SK-N-MC (cell line): ENCODE data around the gene EEF1B2.
"Not testable (repeated sequence)": the region's sequence is repeated elsewhere in the genome, so short reads cannot be mapped to it uniquely, and the experiment has no call there.

Experiments used
- DNase-seq: peaks from one replicate; pipeline ENCODE4 v3.0.0-alpha.2; 2011; ENCODE audit warnings: low read depth, low spot score
- H3K27ac ChIP-seq: fragments of 200-600 bp; sonication (generic); 2 replicates; pipeline ENCODE4 v1.5.1; 2016; ENCODE audit warnings: mixed run types
- H3K36me3 ChIP-seq: fragments of 200-600 bp; sonication (generic); 2 replicates; pipeline ENCODE4 v1.6.1; 2017; ENCODE audit warnings: antibody characterized with exemption, low read length, mixed read lengths; ENCODE audit not compliant: insufficient read depth
- H3K4me3 ChIP-seq: fragments of 200-600 bp; sonication (generic); 2 replicates; pipeline ENCODE4 v1.5.1; 2016
- H3K9ac ChIP-seq: fragments of 200-600 bp; sonication (generic); 2 replicates; pipeline ENCODE4 v1.8.0; 2017; ENCODE audit warnings: mixed run types, mixed read lengths; ENCODE audit not compliant: insufficient read length
- H3K9me3 ChIP-seq: fragments of 200-600 bp; sonication (generic); 2 replicates; pipeline ENCODE4 v1.6.1; 2017; ENCODE audit warnings: low read depth, mild to moderate bottlenecking, antibody characterized with exemption, low read length, moderate library complexity, mixed read lengths
- EZH2 ChIP-seq: fragments of 200-600 bp; sonication (generic); IDR thresholded peaks from one replicate; pipeline ENCODE4 v1.6.1; 2017; ENCODE audit warnings: antibody characterized with exemption
- FOXP2 ChIP-seq: optimal IDR thresholded peaks from 2 replicates; pipeline ENCODE3; 2011; ENCODE audit warnings: mild to moderate bottlenecking, moderate library complexity; ENCODE audit not compliant: insufficient read depth; ENCODE audit errors: extremely low read length, control extremely low read depth
- POLR2AphosphoS5 ChIP-seq: IDR thresholded peaks from 2 replicates; pipeline ENCODE4 v1.6.1; 2012; ENCODE audit warnings: mild to moderate bottlenecking, low read depth, low read length, borderline replicate concordance

EEF1B2 gene

GRCh38 chr2:206176121-206176520, 16.4 kb downstream of the EEF1B2 start:
- no peak for DNase-seq
- Histone ChIP-seq H3K9me3 (no peaks in the 10 kb centered on the region), H3K4me3 (no peak overlapping the region), H3K9ac (no peak overlapping the region), H3K36me3 (no peaks in the 10 kb centered on the region), H3K27ac (no peak overlapping the region)
- TF ChIP-seq EZH2 (no peak), FOXP2 (no peak), POLR2AphosphoS5 (no peak)

GRCh38 chr2:206176901-206177300, 17.2 kb downstream of the EEF1B2 start:
- DNase-seq = no peak
- TF ChIP-seq POLR2AphosphoS5 (no peak), FOXP2 (no peak), EZH2 (no peak)
- H3K9me3 ChIP-seq = no peaks in the 10 kb centered on the region
- no peak overlapping the region for H3K27ac ChIP-seq
- no peak overlapping the region for H3K4me3 ChIP-seq
- no peak overlapping the region for H3K9ac ChIP-seq
- H3K36me3 ChIP-seq = no peaks in the 10 kb centered on the region

- H3K36me3 ChIP-seq, H3K9me3 ChIP-seq, H3K4me3 ChIP-seq, H3K27ac ChIP-seq, H3K9ac ChIP-seq, DNase-seq: not testable (repeated sequence)
Measured at GRCh38 chr2:206181526-206181925, 21.8 kb downstream of the EEF1B2 start.

- no peak overlapping the region for H3K27ac ChIP-seq
- H3K36me3 ChIP-seq = no peaks in the 10 kb centered on the region
- H3K9me3 ChIP-seq = no peaks in the 10 kb centered on the region
- TF ChIP-seq FOXP2 (no peak), EZH2 (no peak), POLR2AphosphoS5 (no peak)
- no peak overlapping the region for H3K4me3 ChIP-seq
- no peak overlapping the region for H3K9ac ChIP-seq
- no peak for DNase-seq
Measured at GRCh38 chr2:206189691-206190090, 30.0 kb downstream of the EEF1B2 start.

GRCh38 chr2:206190111-206190510, 30.4 kb downstream of the EEF1B2 start:
- Histone ChIP-seq H3K9me3 (no peaks in the 10 kb centered on the region), H3K36me3 (no peaks in the 10 kb centered on the region), H3K4me3 (no peak overlapping the region), H3K27ac (no peak overlapping the region), H3K9ac (no peak overlapping the region)
- no peak for DNase-seq
- TF ChIP-seq FOXP2 (no peak), POLR2AphosphoS5 (no peak), EZH2 (no peak)

GRCh38 chr2:206190689-206191088, 31.0 kb downstream of the EEF1B2 start:
- no peak overlapping the region for H3K4me3 ChIP-seq
- no peak overlapping the region for H3K27ac ChIP-seq
- no peak for TF ChIP-seq POLR2AphosphoS5
- no peaks in the 10 kb centered on the region for H3K36me3 ChIP-seq
- H3K9ac ChIP-seq = no peak overlapping the region
- DNase-seq = no peak
- no peaks in the 10 kb centered on the region for H3K9me3 ChIP-seq

GRCh38 chr2:206192157-206192556, 32.5 kb downstream of the EEF1B2 start:
- Histone ChIP-seq H3K9me3 (no peaks in the 10 kb centered on the region), H3K4me3 (no peak overlapping the region), H3K27ac (no peak overlapping the region), H3K9ac (no peak overlapping the region), H3K36me3 (no peaks in the 10 kb centered on the region)
- no peak for DNase-seq
- no peak for TF ChIP-seq EZH2
- no peak for TF ChIP-seq FOXP2
- TF ChIP-seq POLR2AphosphoS5 = no peak

- Histone ChIP-seq H3K27ac (no peak overlapping the region), H3K9ac (no peak overlapping the region), H3K4me3 (no peak overlapping the region), H3K36me3 (no peaks in the 10 kb centered on the region), H3K9me3 (no peaks in the 10 kb centered on the region)
- no peak for DNase-seq
- TF ChIP-seq FOXP2 (no peak), EZH2 (no peak), POLR2AphosphoS5 (no peak)
Measured at GRCh38 chr2:206193671-206194357, 34.1 kb downstream of the EEF1B2 start.

GRCh38 chr2:206198677-206199076, 39.0 kb downstream of the EEF1B2 start:
- no peaks in the 10 kb centered on the region for H3K9me3 ChIP-seq
- H3K27ac ChIP-seq = no peak overlapping the region
- TF ChIP-seq POLR2AphosphoS5 (no peak), FOXP2 (no peak), EZH2 (no peak)
- DNase-seq = no peak
- no peak overlapping the region for H3K9ac ChIP-seq
- H3K36me3 ChIP-seq = no peaks in the 10 kb centered on the region
- H3K4me3 ChIP-seq = no peak overlapping the region
